AG09309 (cell line): ENCODE measurements around the gene PRC1.

ENCODE experiments used
- DNase-seq: peaks from one replicate; pipeline ENCODE4 v3.0.0-alpha.2; 2010; ENCODE audit warnings: low read depth
- H3K4me3 ChIP-seq: 2 replicates; pipeline ENCODE4 v1.5.1; 2011; ENCODE audit warnings: mild to moderate bottlenecking, low read depth, low read length, moderate library complexity; ENCODE audit not compliant: control insufficient read depth
- TF ChIP-seq, protein P1 (sequence below): IDR thresholded peaks from 2 replicates; pipeline ENCODE4 v1.5.1; 2011; ENCODE audit warnings: mild to moderate bottlenecking, low read depth, low read length, inconsistent platforms; ENCODE audit not compliant: insufficient read depth, control insufficient read depth; ENCODE audit errors: missing control alignments

Gene PRC1

DNA sequence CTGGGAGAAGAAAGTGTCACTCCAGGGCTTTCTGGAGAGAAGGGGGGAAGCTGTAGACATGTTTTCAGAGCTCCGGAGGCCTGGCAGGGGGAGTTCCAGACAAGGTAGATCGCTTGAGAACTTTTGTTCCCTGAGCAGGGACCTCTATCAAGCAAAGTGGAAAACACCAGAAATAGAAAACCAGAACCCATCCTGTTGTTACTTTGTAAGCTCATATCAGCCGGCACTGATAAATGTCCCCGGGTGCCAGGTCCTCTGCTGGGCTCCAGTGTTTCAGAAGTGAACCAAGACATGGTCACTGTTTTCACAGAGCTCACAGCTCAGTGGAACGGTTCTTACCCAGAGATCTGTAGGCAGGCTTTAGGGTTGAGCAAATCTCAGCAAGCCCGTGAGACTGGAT lies 75.5 kb downstream of the PRC1 start:
- no peak for DNase-seq
- TF ChIP-seq, protein P1, sequence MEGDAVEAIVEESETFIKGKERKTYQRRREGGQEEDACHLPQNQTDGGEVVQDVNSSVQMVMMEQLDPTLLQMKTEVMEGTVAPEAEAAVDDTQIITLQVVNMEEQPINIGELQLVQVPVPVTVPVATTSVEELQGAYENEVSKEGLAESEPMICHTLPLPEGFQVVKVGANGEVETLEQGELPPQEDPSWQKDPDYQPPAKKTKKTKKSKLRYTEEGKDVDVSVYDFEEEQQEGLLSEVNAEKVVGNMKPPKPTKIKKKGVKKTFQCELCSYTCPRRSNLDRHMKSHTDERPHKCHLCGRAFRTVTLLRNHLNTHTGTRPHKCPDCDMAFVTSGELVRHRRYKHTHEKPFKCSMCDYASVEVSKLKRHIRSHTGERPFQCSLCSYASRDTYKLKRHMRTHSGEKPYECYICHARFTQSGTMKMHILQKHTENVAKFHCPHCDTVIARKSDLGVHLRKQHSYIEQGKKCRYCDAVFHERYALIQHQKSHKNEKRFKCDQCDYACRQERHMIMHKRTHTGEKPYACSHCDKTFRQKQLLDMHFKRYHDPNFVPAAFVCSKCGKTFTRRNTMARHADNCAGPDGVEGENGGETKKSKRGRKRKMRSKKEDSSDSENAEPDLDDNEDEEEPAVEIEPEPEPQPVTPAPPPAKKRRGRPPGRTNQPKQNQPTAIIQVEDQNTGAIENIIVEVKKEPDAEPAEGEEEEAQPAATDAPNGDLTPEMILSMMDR: no peak
- H3K4me3 ChIP-seq: no peak overlapping the region

DNA sequence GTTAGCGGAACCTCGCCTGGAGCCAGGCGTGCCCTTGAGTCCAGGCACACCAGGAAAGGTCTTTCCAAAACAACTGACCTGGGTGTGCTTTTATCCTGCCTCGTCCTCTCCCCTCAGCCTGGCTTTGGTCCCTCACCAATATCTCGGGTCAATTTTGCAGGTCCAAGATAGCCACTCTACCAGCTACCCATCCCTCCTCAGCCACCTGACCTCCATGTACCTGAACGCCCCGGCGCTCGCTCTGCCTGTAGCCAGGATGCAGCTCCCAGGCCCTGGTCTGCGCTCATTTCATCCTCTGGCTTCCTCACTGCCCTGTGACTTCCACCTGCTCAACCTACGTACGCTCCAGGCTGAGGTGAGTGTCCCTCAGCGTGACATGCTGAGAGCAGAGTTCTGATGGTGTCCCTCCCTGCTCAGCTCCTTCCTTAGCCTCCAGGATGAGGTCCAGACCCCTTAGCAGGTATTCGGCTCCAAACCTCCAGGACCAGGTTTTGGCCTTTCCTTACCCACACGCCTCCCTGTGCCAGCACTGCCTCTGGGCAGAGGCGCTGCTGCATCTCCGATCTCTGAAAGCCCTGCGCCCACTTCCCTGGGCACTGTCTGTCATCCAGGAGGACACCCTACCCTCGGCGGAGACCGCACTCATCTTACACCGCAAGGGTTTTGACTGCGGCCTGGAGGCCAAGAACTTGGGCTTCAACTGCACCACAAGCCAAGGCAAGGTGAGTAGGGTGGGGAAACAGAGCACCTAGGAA lies 76.1 kb downstream of the PRC1 start:
- DNase-seq: no peak
- TF ChIP-seq, protein P1: no peak
- no peak overlapping the region for H3K4me3 ChIP-seq

DNA sequence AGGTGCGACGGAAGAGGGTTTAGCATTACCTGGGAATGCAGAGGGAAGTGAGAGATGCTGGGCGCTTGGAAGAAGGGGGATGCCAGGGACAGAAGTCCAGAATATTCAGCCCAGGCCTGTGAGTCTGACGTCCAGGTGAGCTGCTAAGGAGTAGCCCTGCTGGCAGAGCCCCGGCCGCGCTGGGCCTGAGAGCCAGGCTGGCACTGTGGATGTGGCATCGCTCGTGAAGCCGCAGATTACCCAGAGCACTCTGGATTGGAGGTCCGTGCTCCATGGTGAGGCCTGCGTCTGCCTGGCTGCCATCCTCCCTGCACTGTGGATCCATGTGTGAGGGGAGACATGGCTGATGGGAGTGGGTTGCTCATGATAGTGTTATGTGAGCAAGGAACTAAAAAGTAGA lies 76.8 kb downstream of the PRC1 start:
- DNase-seq: no peak
- H3K4me3 ChIP-seq: no peak overlapping the region
- TF ChIP-seq, protein P1: no peak

DNA sequence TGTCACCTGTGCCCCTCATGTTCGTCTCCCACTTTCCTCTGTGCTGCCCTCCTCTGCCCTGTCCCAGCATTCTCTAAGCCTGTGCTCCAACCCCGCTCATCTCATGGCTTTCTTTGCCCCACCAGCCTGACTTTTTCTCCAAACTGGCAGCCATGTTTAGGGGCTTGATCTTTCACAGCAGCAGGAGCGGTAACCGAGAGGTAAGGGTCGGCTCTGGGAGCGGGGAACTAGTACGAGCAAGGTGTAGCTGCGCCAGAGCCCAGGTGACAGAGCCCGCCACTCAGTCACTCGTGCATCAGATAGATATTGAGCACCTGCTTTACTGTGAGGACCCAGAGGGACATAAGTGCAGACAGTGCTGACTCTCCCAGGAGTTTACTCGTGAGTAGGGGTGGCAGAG lies 77.9 kb downstream of the PRC1 start:
- TF ChIP-seq, protein P1: no peak
- no peak for DNase-seq
- no peak overlapping the region for H3K4me3 ChIP-seq
